HG03460 (cell line): Measurements from ENCODE around the gene IL31RA.

Experiments used
- ATAC-seq: cut with Tn5 transposase; IDR thresholded peaks from one replicate; pipeline ENCODE4 v1.9.1; 2021; ENCODE audit not compliant: unreplicated experiment

Gene IL31RA

GRCh38 chr5:55900776-55901175 is 49.6 kb downstream of the IL31RA start:
- no peak for ATAC-seq

- no peak for ATAC-seq
These were observed 51.5 kb downstream of the IL31RA start for GRCh38 chr5:55902696-55903095.

DNA sequence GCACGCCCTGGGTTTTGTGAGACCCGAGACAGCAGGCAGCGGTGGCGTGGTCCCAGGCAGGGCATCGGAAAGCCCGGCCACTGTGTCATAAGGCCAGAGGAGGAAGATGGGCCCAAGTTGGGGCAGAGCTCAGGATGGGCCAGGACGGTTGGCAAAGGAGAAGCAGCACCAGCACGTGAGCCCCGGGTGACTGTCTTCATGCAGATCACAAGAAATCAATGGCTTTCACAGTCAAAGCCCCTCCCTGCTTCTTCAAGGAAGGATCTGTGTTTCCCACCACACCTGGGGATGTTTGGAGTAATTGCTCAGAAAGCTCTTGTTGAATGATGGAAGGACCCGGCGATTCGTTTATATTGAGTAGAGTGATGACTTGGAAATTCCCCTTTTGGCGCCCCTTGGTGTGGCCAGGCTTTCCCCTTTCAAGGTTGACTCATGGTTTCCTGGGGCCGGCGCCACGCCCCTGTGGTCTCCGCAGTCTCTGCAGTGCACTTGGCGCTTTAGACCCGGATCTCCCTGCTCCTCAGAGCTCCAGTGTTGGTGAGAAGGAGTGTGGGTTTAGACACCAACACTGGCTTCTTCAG is 52.1 kb downstream of the IL31RA start:
- peak; percentile 90 for ATAC-seq

DNA sequence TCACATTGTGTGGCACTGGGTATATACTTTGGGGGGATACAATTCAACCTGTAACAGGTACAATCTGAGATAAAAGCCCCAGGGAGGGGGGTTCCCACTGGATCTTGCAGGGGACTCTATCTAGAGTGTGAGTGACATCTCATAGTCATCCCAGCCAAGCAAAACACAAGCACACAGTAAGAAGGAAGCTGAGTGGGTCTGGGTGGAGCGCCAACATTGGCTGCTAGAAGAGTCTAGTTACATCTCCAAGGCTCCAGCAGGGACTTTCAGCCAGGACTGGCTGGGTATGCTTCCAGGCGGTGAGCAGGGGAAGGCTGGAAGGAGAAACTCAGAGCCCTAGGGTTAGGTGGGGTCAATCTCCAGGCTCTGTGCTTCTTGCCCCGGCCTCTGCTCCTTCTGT is 53.0 kb downstream of the IL31RA start:
- ATAC-seq = no peak

DNA sequence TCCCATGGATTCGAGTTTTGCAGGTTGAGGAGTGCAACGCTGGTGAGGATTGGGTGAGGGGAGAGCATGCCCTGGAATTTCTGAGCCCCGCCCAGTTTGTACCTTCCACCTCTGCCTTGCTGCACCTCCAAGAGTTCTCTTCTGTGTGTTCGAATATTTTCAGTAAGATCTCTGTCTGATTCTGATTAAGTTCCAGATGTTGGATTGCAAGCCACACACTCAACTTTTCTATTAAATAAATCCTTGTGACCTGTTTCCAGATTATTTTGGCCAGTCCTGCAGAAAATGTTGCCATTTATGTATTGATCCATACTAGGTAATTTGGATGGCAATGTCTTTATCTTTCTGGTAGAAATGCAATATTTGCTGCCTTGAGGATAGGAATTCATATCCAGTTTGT is 54.1 kb downstream of the IL31RA start:
- no peak for ATAC-seq

GRCh38 chr5:55907927-55908326 is 56.8 kb downstream of the IL31RA start:
- no peak for ATAC-seq

- ATAC-seq = no peak
These were observed 57.6 kb downstream of the IL31RA start for GRCh38 chr5:55908804-55909203.

DNA sequence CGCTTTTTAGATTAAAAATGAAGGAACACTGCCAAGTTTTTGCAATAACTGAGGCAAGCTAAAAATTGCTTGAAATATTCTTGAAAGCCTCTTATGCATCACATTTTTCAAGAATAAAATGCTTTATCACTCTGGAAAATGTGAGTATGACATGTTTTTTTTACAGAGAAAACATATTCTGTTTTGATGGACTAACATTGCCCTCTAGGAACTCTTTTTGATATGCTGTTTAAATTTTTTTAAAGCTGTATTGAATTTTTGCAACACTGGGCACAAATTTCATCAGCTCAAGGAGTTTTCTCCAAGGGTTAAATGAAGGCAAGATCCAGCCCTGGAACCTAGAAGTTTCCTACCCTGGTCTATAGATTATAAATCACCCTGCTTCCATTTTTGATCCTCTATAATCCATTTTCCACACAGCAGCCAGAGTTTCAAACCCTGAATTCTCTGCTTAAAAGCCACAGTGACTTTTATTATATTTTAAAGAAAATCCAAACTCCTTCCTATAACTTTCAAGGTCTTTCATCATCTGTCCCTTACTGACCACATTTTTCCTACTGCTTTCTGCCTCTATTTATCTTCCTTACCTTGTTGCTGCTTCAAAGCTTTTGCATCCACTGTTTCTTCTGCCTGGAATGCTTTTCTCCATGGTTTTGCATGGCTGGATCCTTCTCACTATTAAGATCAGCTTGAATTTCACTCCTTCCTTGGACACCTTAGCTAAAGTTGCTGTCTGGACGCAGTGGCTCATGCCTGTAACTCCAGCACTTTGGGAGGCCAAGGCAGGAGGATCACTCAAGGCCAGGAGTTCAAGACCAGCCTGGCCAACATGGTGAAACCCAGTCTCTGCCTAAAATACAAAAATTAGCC is 60.9 kb downstream of the IL31RA start:
- no peak for ATAC-seq

GRCh38 chr5:55913466-55914413 is 62.6 kb downstream of the IL31RA start:
- ATAC-seq = peak; percentile 97

DNA sequence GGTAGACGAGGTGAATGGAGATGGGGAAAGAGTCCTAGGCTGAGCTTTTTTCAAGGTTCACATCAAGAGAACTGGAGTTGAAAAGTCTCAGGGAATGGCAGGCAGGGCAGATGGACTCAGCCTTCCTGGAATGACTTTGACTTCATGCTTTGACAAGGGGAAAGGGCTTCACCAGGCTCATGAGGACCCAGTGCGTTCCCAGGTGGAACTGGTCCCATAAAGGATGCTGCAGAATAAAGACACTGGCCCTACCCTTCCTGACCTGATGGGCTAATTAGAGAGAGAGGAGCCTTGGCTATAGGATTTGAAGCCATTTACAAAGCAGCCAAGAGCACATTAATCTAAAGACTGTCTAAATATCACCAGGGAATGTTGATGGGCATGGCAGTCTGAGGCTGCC is 63.8 kb downstream of the IL31RA start:
- no peak for ATAC-seq

DNA sequence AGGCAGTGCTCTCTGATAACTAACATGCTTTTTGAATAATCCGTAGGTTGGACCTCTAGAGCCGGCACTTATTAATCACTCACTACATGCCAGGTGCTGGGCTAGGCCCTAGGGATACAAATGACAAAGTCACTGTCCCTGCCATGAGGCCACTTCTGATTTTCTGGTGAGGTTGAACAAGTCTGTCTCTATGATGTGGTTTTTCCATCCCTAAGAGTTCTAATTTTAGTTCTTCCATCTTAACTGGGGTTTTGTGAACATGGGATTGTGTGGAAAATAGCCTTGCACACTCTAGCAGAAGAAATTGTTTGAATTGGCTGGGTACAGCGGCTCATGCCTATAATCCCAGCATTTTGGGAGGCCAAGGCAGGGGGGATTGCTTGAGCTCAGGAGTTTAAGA is 64.6 kb downstream of the IL31RA start:
- ATAC-seq = no peak

DNA sequence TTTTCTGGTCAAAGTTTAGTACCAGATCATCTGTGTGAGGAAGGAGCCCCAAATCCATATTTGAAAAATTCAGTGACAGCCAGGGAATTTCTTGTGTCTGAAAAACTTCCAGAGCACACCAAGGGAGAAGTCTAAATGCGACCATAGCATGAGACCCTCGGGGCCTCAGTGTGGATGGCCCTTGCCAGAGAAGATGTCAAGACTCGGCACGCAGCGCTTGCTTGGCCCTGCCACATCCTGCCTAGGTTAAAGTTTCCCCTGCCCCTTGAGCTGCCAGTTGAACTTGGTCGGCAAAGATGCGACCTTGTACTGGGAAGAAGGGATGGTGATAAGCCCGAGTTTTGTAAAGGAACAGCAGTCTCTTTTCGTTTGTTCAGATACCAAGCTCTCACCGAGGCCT is 65.8 kb downstream of the IL31RA start:
- ATAC-seq = no peak

DNA sequence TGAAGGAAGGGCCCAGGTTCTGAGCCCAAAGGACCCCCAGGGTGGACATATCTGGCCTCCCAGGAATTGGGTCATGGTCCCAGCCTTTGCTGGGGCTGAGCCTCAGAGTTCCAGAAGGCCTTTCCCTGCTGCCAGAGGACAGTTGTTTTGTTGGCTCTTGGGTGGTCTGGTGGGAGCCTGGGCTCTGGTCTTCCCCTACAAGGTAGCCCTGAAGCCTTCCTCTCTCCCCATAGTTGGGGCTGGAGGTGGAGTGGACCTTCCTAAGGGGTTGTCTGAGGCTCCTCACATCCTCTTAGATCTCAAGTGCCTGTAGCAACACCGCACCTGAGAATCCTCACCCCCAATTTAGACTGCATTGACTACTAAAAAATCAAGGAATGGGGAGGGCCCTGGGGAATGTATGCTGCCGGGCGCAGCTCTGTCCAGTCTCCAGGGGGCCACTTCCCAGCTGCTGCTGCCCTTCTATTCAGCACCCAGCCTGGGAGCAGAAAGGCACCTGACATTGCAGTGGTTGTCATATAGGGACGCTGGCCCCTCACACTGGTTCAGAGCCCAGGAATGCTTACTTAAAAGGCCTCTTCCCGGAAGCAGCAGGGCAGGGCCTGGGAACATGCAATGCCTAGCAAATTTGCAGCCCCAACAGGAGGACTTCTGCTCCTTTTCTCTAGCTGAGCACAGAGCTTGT is 66.4 kb downstream of the IL31RA start:
- no peak for ATAC-seq

GRCh38 chr5:55918087-55919035 is 67.2 kb downstream of the IL31RA start:
- no peak for ATAC-seq

DNA sequence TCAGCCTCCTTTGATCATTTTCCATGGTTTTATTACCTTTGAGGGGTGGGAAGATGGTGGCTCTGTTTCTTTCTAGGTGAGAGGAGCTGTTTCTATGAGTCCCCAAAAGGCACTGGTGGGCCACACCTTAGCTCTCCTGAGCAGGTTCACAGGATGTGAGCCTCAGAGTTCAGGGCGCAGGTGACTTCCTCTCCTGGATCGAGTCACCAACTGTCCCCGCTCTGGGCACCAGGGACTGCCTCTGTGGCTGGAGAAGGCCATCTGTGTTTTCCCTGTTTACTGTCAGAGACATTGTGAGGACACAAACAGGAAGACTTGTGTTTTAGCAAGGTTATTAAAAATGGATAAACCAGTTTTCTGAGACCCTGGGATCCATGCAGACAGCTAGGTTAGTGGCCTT is 68.5 kb downstream of the IL31RA start:
- no peak for ATAC-seq

DNA sequence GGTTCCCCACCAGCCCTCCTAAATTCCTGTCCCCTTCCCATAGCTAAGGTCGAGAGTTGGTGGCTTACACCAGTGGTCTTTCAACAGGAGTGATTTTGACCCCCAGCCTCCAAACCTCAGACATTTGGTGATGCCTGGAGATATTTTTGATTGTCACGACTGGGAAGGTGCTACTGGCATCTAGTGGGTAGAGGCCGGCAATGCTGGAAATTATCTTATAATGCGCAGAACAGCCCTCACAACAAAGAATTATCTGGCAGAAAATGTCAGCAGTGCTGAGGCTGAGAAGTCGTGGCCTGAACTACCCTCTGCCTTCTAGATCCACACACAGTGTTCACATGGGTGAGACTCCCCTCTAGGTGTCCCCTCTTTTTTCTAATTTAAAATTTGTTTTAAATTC is 69.6 kb downstream of the IL31RA start:
- ATAC-seq = no peak

DNA sequence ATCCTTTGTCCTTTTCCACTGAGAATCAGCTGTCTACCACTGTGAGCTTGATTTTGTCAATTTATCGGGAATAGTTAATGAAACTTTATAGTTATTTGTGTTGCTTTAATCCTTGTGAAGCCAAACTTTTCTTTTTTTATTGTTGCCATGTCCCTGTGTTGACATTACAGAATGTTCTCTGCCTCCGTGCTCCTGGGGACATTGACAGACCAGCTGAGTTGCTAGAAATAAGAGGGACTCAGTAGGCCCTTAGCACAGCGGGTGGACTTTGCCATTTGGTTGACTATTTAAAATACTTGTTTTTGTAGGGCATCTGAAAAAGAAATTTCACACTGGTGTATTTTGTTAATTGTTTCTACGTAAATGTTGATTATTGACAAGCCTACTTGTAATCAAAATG is 70.5 kb downstream of the IL31RA start:
- no peak for ATAC-seq

GRCh38 chr5:55923177-55923771 is 72.1 kb downstream of the IL31RA start:
- no peak for ATAC-seq

DNA sequence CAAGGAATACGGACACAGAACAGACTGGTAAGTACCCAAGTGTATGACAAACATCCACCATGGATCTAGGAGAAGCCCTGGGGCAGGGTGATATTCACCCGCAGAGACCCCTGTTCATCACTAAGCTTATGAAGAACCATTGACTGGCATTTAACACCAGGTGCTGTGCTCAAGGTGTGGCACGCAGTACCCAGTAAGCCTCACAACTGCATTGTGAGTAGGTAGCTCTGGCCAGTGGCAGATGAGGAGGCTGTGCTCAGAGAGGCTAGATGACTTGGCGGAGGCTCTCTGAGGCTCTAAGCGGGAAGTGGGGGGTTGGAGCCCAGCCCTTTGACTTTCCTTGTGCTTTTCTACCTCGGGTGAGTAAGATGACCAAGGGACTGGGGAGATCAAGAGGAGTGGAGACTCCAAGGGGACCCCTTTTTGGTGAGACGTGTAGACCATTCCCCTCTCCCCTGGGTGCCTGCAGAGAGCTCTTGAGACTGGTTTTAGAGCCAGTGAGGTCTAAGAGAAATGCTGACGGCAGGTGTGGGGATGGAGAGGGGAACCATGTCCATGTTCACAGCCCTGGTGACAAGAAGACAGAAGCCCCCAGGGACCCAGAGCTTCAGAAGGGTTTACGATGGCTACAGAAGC is 72.8 kb downstream of the IL31RA start:
- ATAC-seq = no peak
